Peyer's patch (tissue), 4 donors: ENCODE measurements around the gene NPRL2. TPM values are rescaled to one million over a fixed set of nuclear protein-coding genes. Genes with fewer than 3 reads are reported as not detected.
A peak's percentile ranks its signal among the peaks of the same experiment; 100 is the strongest.

Source experiments
- DNase-seq, 3 donors: peaks; one replicate each; pipeline ENCODE4 v3.0.0-alpha.2; 2017 to 2019
- H3K27ac ChIP-seq, 4 donors: fragments of 200-600 bp; sonication (generic); one replicate each; pipeline ENCODE4 v1.5.1; 2016 to 2019
- H3K27me3 ChIP-seq, 2 donors: fragments of 200-600 bp; sonication (generic); one replicate each; pipeline ENCODE4 v1.5.1; 2019
- H3K36me3 ChIP-seq, 3 donors: fragments of 200-600 bp; sonication (generic); one replicate each; pipeline ENCODE4 v1.5.1; 2016 to 2019
- H3K4me1 ChIP-seq, 4 donors: fragments of 200-600 bp; sonication (generic); one replicate each; pipeline ENCODE4 v1.5.1; 2016 to 2019
- H3K4me3 ChIP-seq, 4 donors: fragments of 200-600 bp; sonication (generic); 1 replicate in 3 of 4; 2 replicates in 1 of 4; pipeline ENCODE4 v1.5.1; 2016 to 2019; ENCODE audit warnings: mild to moderate bottlenecking in 1 of 4
- H3K9me3 ChIP-seq, 4 donors: fragments of 200-600 bp; sonication (generic); one replicate each; pipeline ENCODE4 v1.5.1; 2016 to 2019; ENCODE audit warnings: mild to moderate bottlenecking in 1 of 4
- POLR2A ChIP-seq, 2 donors: fragments of 450-650 bp; IDR thresholded peaks; one replicate each; pipeline ENCODE4 v1.5.1; 2017; ENCODE audit warnings: antibody characterized with exemption in 2 of 2, mild to moderate bottlenecking in 2 of 2, moderate library complexity in 2 of 2
- total RNA-seq, 4 donors: library from RNA; depleted of rRNA; stranded (reverse); fragments of >200 nt; gene quantifications; one replicate each; pipeline ENCODE4 v1.1.0, GENCODE V29; 2016
- TF ChIP-seq, protein P1 (sequence below), 6 experiments: fragments of 450-650 bp in 4 of 6; fragments of 200-600 bp in 2 of 6; sonication (generic) in 1 of 6; IDR thresholded peaks; one replicate each; pipeline ENCODE4 v1.5.1; 2017 to 2019; ENCODE audit warnings: antibody characterized with exemption in 6 of 6, mild to moderate bottlenecking in 3 of 6, moderate library complexity in 1 of 6

NPRL2 gene
- total RNA-seq, 4 donors from 2014 or later, result 19.1 to 45.4 (median 28.3) TPM

- H3K4me3 ChIP-seq, result peak overlapping the region in 2 of 4 donors; percentile 8 to 34
- TF ChIP-seq, protein P1, sequence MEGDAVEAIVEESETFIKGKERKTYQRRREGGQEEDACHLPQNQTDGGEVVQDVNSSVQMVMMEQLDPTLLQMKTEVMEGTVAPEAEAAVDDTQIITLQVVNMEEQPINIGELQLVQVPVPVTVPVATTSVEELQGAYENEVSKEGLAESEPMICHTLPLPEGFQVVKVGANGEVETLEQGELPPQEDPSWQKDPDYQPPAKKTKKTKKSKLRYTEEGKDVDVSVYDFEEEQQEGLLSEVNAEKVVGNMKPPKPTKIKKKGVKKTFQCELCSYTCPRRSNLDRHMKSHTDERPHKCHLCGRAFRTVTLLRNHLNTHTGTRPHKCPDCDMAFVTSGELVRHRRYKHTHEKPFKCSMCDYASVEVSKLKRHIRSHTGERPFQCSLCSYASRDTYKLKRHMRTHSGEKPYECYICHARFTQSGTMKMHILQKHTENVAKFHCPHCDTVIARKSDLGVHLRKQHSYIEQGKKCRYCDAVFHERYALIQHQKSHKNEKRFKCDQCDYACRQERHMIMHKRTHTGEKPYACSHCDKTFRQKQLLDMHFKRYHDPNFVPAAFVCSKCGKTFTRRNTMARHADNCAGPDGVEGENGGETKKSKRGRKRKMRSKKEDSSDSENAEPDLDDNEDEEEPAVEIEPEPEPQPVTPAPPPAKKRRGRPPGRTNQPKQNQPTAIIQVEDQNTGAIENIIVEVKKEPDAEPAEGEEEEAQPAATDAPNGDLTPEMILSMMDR (IDR thresholded peaks at IDR 0.05), result no peak
- TF ChIP-seq POLR2A (IDR thresholded peaks at IDR 0.05), result no peak
- no peaks in the 10 kb centered on the region for H3K9me3 ChIP-seq
- H3K27me3 ChIP-seq, result no peaks in the 10 kb centered on the region
- H3K27ac ChIP-seq, result peak overlapping the region in 3 of 4 donors; percentile 4 to 61 (median 15)
- H3K36me3 ChIP-seq, result no peaks in the 10 kb centered on the region
- peak in 1 of 3 donors; percentile 49 for DNase-seq
- peaks cover 3 to 39% (median 7%) of the 10 kb centered on the region in 4 donors for H3K4me1 ChIP-seq
Observed at GRCh38 chr3:50302095-50303012, 48.2 kb downstream of the NPRL2 start.

DNA sequence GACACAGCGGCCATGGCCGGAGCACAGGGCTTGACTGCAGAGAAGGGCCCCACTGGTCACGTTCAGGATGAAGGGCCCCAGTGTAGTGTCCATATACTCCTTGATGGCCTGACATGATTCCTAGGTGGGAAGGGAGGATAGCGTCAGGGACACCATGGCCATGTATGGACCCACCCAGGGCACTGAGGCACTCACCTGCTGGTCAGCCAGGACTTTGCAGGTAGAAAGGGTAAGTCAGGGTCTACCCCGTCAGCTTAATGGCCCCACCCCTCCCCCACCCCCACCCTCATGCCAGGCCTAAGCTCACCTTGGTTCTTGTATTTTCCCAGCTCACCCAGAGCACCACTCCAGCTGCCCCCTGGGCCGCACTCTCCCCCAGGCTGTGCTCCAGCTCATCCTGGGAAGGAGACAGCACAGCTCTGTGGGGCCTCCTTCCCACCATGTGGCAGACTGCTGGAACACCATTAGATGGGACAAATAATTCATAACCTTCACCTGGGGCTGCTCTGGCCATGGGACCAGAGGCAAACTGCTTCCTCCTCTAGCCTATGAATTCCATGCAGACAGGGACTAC, 49.8 kb downstream of the NPRL2 start:
- Histone ChIP-seq H3K4me3 (peak overlapping the region in 1 of 4 donors; percentile 45), H3K36me3 (peaks cover 0 to 3% (median 0%) of the 10 kb centered on the region in 3 donors), H3K27ac (peak overlapping the region in 3 of 4 donors; percentile 91 to 93 (median 92)), H3K27me3 (no peaks in the 10 kb centered on the region), H3K9me3 (no peaks in the 10 kb centered on the region), H3K4me1 (peaks cover 3 to 42% (median 7%) of the 10 kb centered on the region in 4 donors)
- TF ChIP-seq, protein P1 (IDR thresholded peaks at IDR 0.05), result no peak
- no peak for TF ChIP-seq POLR2A (IDR thresholded peaks at IDR 0.05)
- peak in 1 of 3 donors; percentile 52 for DNase-seq

GRCh38 chr3:50299929-50300680, 50.5 kb downstream of the NPRL2 start:
- H3K4me3 ChIP-seq, result peak overlapping the region; percentile 36 to 73 (median 54)
- TF ChIP-seq, protein P1 (IDR thresholded peaks at IDR 0.05), result no peak
- TF ChIP-seq POLR2A (IDR thresholded peaks at IDR 0.05), result no peak
- H3K27me3 ChIP-seq, result no peaks in the 10 kb centered on the region
- peaks cover 3 to 42% (median 7%) of the 10 kb centered on the region in 4 donors for H3K4me1 ChIP-seq
- H3K27ac ChIP-seq, result peak overlapping the region; percentile 89 to 93 (median 92)
- no peak for DNase-seq
- peaks cover 0 to 3% (median 0%) of the 10 kb centered on the region in 3 donors for H3K36me3 ChIP-seq
- H3K9me3 ChIP-seq, result no peaks in the 10 kb centered on the region

DNA sequence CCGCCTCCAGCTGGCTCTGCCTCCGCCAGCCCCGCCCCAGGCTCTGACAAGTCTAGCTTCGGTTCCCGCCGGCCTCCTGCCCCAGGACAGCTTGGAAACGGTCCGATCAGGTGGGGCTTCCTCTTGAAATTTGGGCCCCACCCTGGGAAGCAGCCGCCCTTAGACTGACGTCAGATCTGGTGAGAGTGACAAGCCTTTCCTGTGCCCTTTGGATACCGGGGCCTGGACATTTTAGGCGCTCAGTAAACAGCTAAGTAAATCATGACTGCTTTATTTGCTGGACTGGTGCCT, 51.0 kb downstream of the NPRL2 start:
- peak in 1 of 2 donors; percentile 46 for TF ChIP-seq POLR2A (IDR thresholded peaks at IDR 0.05)
- TF ChIP-seq, protein P1 (IDR thresholded peaks at IDR 0.05), result no peak
- Histone ChIP-seq H3K4me1 (peaks cover 3 to 42% (median 7%) of the 10 kb centered on the region in 4 donors), H3K9me3 (no peaks in the 10 kb centered on the region), H3K27me3 (no peaks in the 10 kb centered on the region), H3K4me3 (peak overlapping the region; percentile 36 to 73 (median 54)), H3K27ac (peak overlapping the region; percentile 89 to 93 (median 92)), H3K36me3 (peaks cover 0 to 3% (median 0%) of the 10 kb centered on the region in 3 donors)
- DNase-seq, result no peak
